Measurements from ENCODE around the gene NEK6. TPM values are rescaled to one million over a fixed set of nuclear protein-coding genes. Genes with fewer than 3 reads are reported as not detected.
A peak's percentile ranks its signal among the peaks of the same experiment; 100 is the strongest.
"Not testable (repeated sequence)": the region's sequence is repeated elsewhere in the genome, so short reads cannot be mapped to it uniquely, and the experiment has no call there.

The NEK6 gene
- total and polyA plus RNA-seq, 10 donors: 11.2 to 71.3 (median 41.1) TPM

GRCh38 chr9:124248960-124249359, 8.8 kb upstream of the NEK6 start:
- no peak for TF ChIP-seq POLR2AphosphoS5 (IDR thresholded peaks at IDR 0.05)
- TF ChIP-seq POLR2A (IDR thresholded peaks at IDR 0.05): no peak
- no peak for TF ChIP-seq CTCF (IDR thresholded peaks at IDR 0.05 in 8 of 11, conservative IDR thresholded peaks at IDR 0.05 in 3 of 11)
- Histone ChIP-seq H3K9me3 (no peaks in the 10 kb centered on the region), H3K4me3 (no peak overlapping the region), H3K27ac (no peak overlapping the region), H3K36me3 (no peaks in the 10 kb centered on the region), H3K27me3 (replicated peaks in 1 of 7) (no peaks in the 10 kb centered on the region), H3K4me1 (peaks cover 0 to 13% (median 4%) of the 10 kb centered on the region in 6 donors)
- intact Hi-C loops (cut with DNase I; ENCODE audit: low total_unique reads): no loop called here
- no peak for DNase-seq
- WGBS, 5 donors: 89 to 98% (median 93%) methylated on average over 4 of the region's 4 CpGs

- Histone ChIP-seq H3K36me3 (no peaks in the 10 kb centered on the region), H3K27ac (no peak overlapping the region), H3K4me1 (peaks cover 0 to 22% (median 8%) of the 10 kb centered on the region in 6 donors), H3K4me3 (no peak overlapping the region), H3K27me3 (replicated peaks in 1 of 7) (no peaks in the 10 kb centered on the region), H3K9me3 (no peaks in the 10 kb centered on the region)
- TF ChIP-seq POLR2A (IDR thresholded peaks at IDR 0.05): no peak
- TF ChIP-seq POLR2AphosphoS5 (IDR thresholded peaks at IDR 0.05): no peak
- no peak for TF ChIP-seq CTCF (IDR thresholded peaks at IDR 0.05 in 8 of 11, conservative IDR thresholded peaks at IDR 0.05 in 3 of 11)
- DNase-seq: no peak
- intact Hi-C loops (cut with DNase I; ENCODE audit: low total_unique reads): no loop called here
- WGBS, 5 donors: 77 to 87% (median 83%) methylated on average over 4 of the region's 4 CpGs
Observed at GRCh38 chr9:124251204-124251603, 6.5 kb upstream of the NEK6 start.

GRCh38 chr9:124251605-124252378, 6.0 kb upstream of the NEK6 start:
- H3K27me3 ChIP-seq (replicated peaks in 1 of 7): no peaks in the 10 kb centered on the region
- H3K36me3 ChIP-seq: no peaks in the 10 kb centered on the region
- peaks cover 0 to 27% (median 11%) of the 10 kb centered on the region in 6 donors for H3K4me1 ChIP-seq
- intact Hi-C loops (cut with DNase I; ENCODE audit: low total_unique reads): no loop called here
- TF ChIP-seq POLR2AphosphoS5 (IDR thresholded peaks at IDR 0.05): no peak
- DNase-seq: no peak
- H3K4me3 ChIP-seq: no peak overlapping the region
- no peaks in the 10 kb centered on the region for H3K9me3 ChIP-seq
- no peak overlapping the region for H3K27ac ChIP-seq
- 56 to 73% (median 71%) methylated on average over 16 of the region's 16 CpGs for WGBS, 5 donors

GRCh38 chr9:124252878-124253277, 4.9 kb upstream of the NEK6 start:
- H3K36me3 ChIP-seq; H3K9me3 ChIP-seq; H3K27me3 ChIP-seq (replicated peaks in 1 of 7); H3K4me3 ChIP-seq; H3K27ac ChIP-seq; intact Hi-C loops (cut with DNase I; ENCODE audit: low total_unique reads): not testable (repeated sequence)
- H3K4me1 ChIP-seq: peaks cover 0 to 36% (median 19%) of the 10 kb centered on the region in 6 donors
- WGBS, 5 donors: 92 to 95% (median 93%) methylated on average over 8 of the region's 8 CpGs
- peak; percentile 30 for DNase-seq

GRCh38 chr9:124254261-124254682, 3.5 kb upstream of the NEK6 start:
- TF ChIP-seq POLR2A (IDR thresholded peaks at IDR 0.05): no peak
- TF ChIP-seq CTCF (IDR thresholded peaks at IDR 0.05 in 8 of 11, conservative IDR thresholded peaks at IDR 0.05 in 3 of 11): no peak
- TF ChIP-seq POLR2AphosphoS5 (IDR thresholded peaks at IDR 0.05): no peak
- peak; percentile 51 for DNase-seq
- Histone ChIP-seq H3K27ac (peak overlapping the region in 2 of 8 donors; percentile 15 to 16), H3K27me3 (replicated peaks in 1 of 7) (peaks cover 0 to 6% (median 0%) of the 10 kb centered on the region in 7 donors), H3K4me1 (peaks cover 4 to 47% (median 26%) of the 10 kb centered on the region in 6 donors), H3K36me3 (no peaks in the 10 kb centered on the region), H3K9me3 (no peaks in the 10 kb centered on the region), H3K4me3 (no peak overlapping the region)
- 52 to 66% (median 58%) methylated on average over 10 of the region's 10 CpGs for WGBS, 5 donors
- intact Hi-C loops (cut with DNase I; ENCODE audit: low total_unique reads): no loop called here

All from spleen (tissue), 11 donors.